HG02970 (cell line): ENCODE data around the gene MMP20.

Experiments
- ATAC-seq: cut with Tn5 transposase; IDR thresholded peaks from one replicate; pipeline ENCODE4 v1.9.1; 2021; ENCODE audit warnings: mild to moderate bottlenecking, moderate library complexity, moderate number of reproducible peaks; ENCODE audit not compliant: unreplicated experiment, low FRiP score

Gene MMP20

GRCh38 chr11:102623998-102624397, 1.1 kb downstream of the MMP20 start:
- ATAC-seq = no peak

GRCh38 chr11:102623128-102623527, 2.0 kb downstream of the MMP20 start:
- ATAC-seq = no peak

- ATAC-seq = no peak
These were observed 2.9 kb downstream of the MMP20 start for GRCh38 chr11:102622258-102622657.

- no peak for ATAC-seq
These were observed 4.1 kb downstream of the MMP20 start for GRCh38 chr11:102620818-102621561.

GRCh38 chr11:102620179-102620578, 5.0 kb downstream of the MMP20 start:
- no peak for ATAC-seq

- ATAC-seq = no peak
These were observed 7.6 kb downstream of the MMP20 start for GRCh38 chr11:102617466-102618008.

GRCh38 chr11:102615894-102616432, 9.2 kb downstream of the MMP20 start:
- ATAC-seq = no peak

- ATAC-seq = no peak
These were observed 9.8 kb downstream of the MMP20 start for GRCh38 chr11:102615077-102615893.

- no peak for ATAC-seq
These were observed 10.6 kb downstream of the MMP20 start for GRCh38 chr11:102614485-102614884.

GRCh38 chr11:102614031-102614430, 11.1 kb downstream of the MMP20 start:
- no peak for ATAC-seq

- ATAC-seq = no peak
These were observed 11.7 kb downstream of the MMP20 start for GRCh38 chr11:102613450-102613849.

- ATAC-seq = no peak
These were observed 13.8 kb downstream of the MMP20 start for GRCh38 chr11:102611291-102611690.

- ATAC-seq = no peak
These were observed 14.9 kb downstream of the MMP20 start for GRCh38 chr11:102610200-102610599.

GRCh38 chr11:102608699-102609098, 16.4 kb downstream of the MMP20 start:
- no peak for ATAC-seq

- ATAC-seq = no peak
These were observed 20.3 kb downstream of the MMP20 start for GRCh38 chr11:102604875-102605274.

- ATAC-seq = no peak
These were observed 21.1 kb downstream of the MMP20 start for GRCh38 chr11:102604011-102604410.

GRCh38 chr11:102603576-102603975, 21.6 kb downstream of the MMP20 start:
- ATAC-seq = no peak

GRCh38 chr11:102603091-102603490, 22.0 kb downstream of the MMP20 start:
- ATAC-seq = no peak

GRCh38 chr11:102600666-102601065, 24.5 kb downstream of the MMP20 start:
- no peak for ATAC-seq

- ATAC-seq = peak; percentile 73
These were observed 25.4 kb downstream of the MMP20 start for GRCh38 chr11:102599642-102600261.

- no peak for ATAC-seq
These were observed 26.9 kb downstream of the MMP20 start for GRCh38 chr11:102598272-102598671.
